ENCODE measurements around the gene KRT1. TPM values are rescaled to one million over a fixed set of nuclear protein-coding genes. Genes with fewer than 3 reads are reported as not detected.

Gene KRT1
- total and polyA plus RNA-seq, 10 of the 15 experiments (the other 5 are each of a cell fraction or from before 2014, with no cell fraction given), result not detected

GRCh38 chr12:52708010-52708409 lies 27.8 kb upstream of the KRT1 start:
- Histone ChIP-seq H3K4me3 (no peak overlapping the region), H2AFZ (ENCODE audit: control insufficient read depth, low read depth, low read length) (no peak overlapping the region), H3K9me3 (replicated peaks; ENCODE audit: control insufficient read depth, insufficient read depth, low read length) (no peaks in the 10 kb centered on the region), H3K27ac (ENCODE audit: control insufficient read depth, insufficient read depth) (no peak overlapping the region), H3K27me3 (replicated peaks in 1 of 2; ENCODE audit: control insufficient read depth in 2 of 2, insufficient read depth in 2 of 2, low read length in 1 of 2) (no peaks in the 10 kb centered on the region), H3K4me1 (ENCODE audit: control insufficient read depth, insufficient read depth, low read length) (no peaks in the 10 kb centered on the region), H3K36me3 (ENCODE audit: control insufficient read depth in 2 of 2, insufficient read depth in 2 of 2, low read length in 1 of 2) (no peaks in the 10 kb centered on the region), H4K20me1 (ENCODE audit: control insufficient read depth, insufficient read depth) (no peaks in the 10 kb centered on the region), H3K9ac (ENCODE audit: control insufficient read depth, insufficient read depth, low read length) (no peak overlapping the region), H3K79me2 (ENCODE audit: control insufficient read depth, insufficient read depth, low read length) (no peaks in the 10 kb centered on the region), H3K4me2 (ENCODE audit: control insufficient read depth, insufficient read depth) (no peak overlapping the region)
- POLR2A ChIA-PET, result no interaction called here
- RAD21 ChIA-PET (ENCODE audit: unreplicated experiment), result no interaction called here
- intact Hi-C loops (cut with micrococcal nuclease; ENCODE audit: unreplicated experiment), result no loop called here
- no peak for DNase-seq (ENCODE audit: low read depth, low spot score)
- TF ChIP-seq USF1 (IDR thresholded peaks at IDR 0.05; ENCODE audit: borderline replicate concordance, extremely low read length, insufficient read depth, low read depth, low read length), result no peak
- no peak for TF ChIP-seq SIN3A (IDR thresholded peaks at IDR 0.05; ENCODE audit: low read depth, low read length)
- no peak for TF ChIP-seq E4F1 (IDR thresholded peaks at IDR 0.05; ENCODE audit: borderline replicate concordance, partially characterized antibody)
- no peak for TF ChIP-seq RUNX3 (IDR thresholded peaks at IDR 0.05; ENCODE audit: low read length)
- TF ChIP-seq NFYA (IDR thresholded peaks at IDR 0.05; ENCODE audit: borderline replicate concordance, low read depth, low read length), result no peak
- TF ChIP-seq NFYB (IDR thresholded peaks at IDR 0.05; ENCODE audit: insufficient read depth, low read depth, low read length), result no peak
- TF ChIP-seq CBX5 (IDR thresholded peaks at IDR 0.05; ENCODE audit: low read depth), result no peak
- TF ChIP-seq NRF1 (conservative IDR thresholded peaks at IDR 0.05; ENCODE audit: low read depth, low read length), result no peak
- TF ChIP-seq SMC3 (IDR thresholded peaks at IDR 0.05; ENCODE audit: borderline replicate concordance, low read length), result no peak
- TF ChIP-seq HCFC1 (IDR thresholded peaks at IDR 0.05; ENCODE audit: low read length), result no peak
- no peak for TF ChIP-seq NR2F1 (conservative IDR thresholded peaks at IDR 0.05)
- TF ChIP-seq ZNF622 (IDR thresholded peaks at IDR 0.05), result no peak
- in situ Hi-C loops (cut with MboI), result no loop called here
- ATAC-seq, result no peak
- no TSS peak for BruUV-seq (replicated peaks)
- SMC1A ChIA-PET (ENCODE audit: uncharacterized antibody, unreplicated experiment), result no interaction called here
- 9% methylated on average over 4 of the region's 4 CpGs for WGBS (ENCODE audit: insufficient coverage, insufficient replicate concordance, low lambda C conversion rate, missing lambda C conversion rate)
- CTCF ChIA-PET, result no interaction called here
- FAIRE-seq, result no peak

Measured in GM12878 (cell line).